Fibroblast of upper back skin (primary cell): ENCODE data around the gene PSAT1.
A peak's percentile ranks its signal among the peaks of the same experiment; 100 is the strongest.

Source experiments
- DNase-seq: peaks from one replicate; pipeline ENCODE4 v3.0.0-alpha.2; 2013

PSAT1 gene

GRCh38 chr9:78319197-78320029 lies 22.5 kb downstream of the PSAT1 start:
- no peak for DNase-seq

- no peak for DNase-seq
Measured at GRCh38 chr9:78320030-78320693, 23.2 kb downstream of the PSAT1 start.

GRCh38 chr9:78320875-78321496 lies 24.1 kb downstream of the PSAT1 start:
- no peak for DNase-seq

GRCh38 chr9:78321505-78321904 lies 24.6 kb downstream of the PSAT1 start:
- DNase-seq = no peak

- DNase-seq = no peak
Measured at GRCh38 chr9:78324068-78324650, 27.2 kb downstream of the PSAT1 start.

- no peak for DNase-seq
Measured at GRCh38 chr9:78324682-78325081, 27.8 kb downstream of the PSAT1 start.

GRCh38 chr9:78325343-78325742 lies 28.4 kb downstream of the PSAT1 start:
- peak; percentile 57 for DNase-seq

- no peak for DNase-seq
Measured at GRCh38 chr9:78325846-78326360, 29.0 kb downstream of the PSAT1 start.

GRCh38 chr9:78326564-78326963 lies 29.6 kb downstream of the PSAT1 start:
- DNase-seq = peak; percentile 16

- no peak for DNase-seq
Measured at GRCh38 chr9:78332381-78332780, 35.5 kb downstream of the PSAT1 start.

GRCh38 chr9:78348848-78349247 lies 51.9 kb downstream of the PSAT1 start:
- no peak for DNase-seq

- DNase-seq = no peak
Measured at GRCh38 chr9:78351816-78352215, 54.9 kb downstream of the PSAT1 start.

- DNase-seq = no peak
Measured at GRCh38 chr9:78354324-78354973, 57.5 kb downstream of the PSAT1 start.

- no peak for DNase-seq
Measured at GRCh38 chr9:78354989-78355388, 58.1 kb downstream of the PSAT1 start.

- DNase-seq = no peak
Measured at GRCh38 chr9:78356634-78357033, 59.7 kb downstream of the PSAT1 start.

GRCh38 chr9:78357165-78357873 lies 60.4 kb downstream of the PSAT1 start:
- no peak for DNase-seq

GRCh38 chr9:78358329-78359051 lies 61.6 kb downstream of the PSAT1 start:
- DNase-seq = no peak

GRCh38 chr9:78363221-78363620 lies 66.3 kb downstream of the PSAT1 start:
- DNase-seq = peak; percentile 65

- DNase-seq = peak; percentile 29
Measured at GRCh38 chr9:78365748-78366697, 69.1 kb downstream of the PSAT1 start.

- peak; percentile 47 for DNase-seq
Measured at GRCh38 chr9:78366827-78367226, 69.9 kb downstream of the PSAT1 start.
